Erythroblast (primary cell): Measurements from ENCODE around the gene MBP.

Source experiments
- GATA1 ChIP-seq: IDR thresholded peaks from 2 replicates; pipeline ENCODE4 v1.6.1; 2011; ENCODE audit warnings: low read depth, mild to moderate bottlenecking, control low read depth, low read length, moderate library complexity
- POLR2A ChIP-seq: IDR thresholded peaks from 2 replicates; pipeline ENCODE4 v1.6.1; 2011; ENCODE audit warnings: mild to moderate bottlenecking, low read length

GRCh38 chr18:77109648-77110019 is 22.9 kb downstream of the MBP start:
- TF ChIP-seq POLR2A, result no peak
- TF ChIP-seq GATA1, result no peak
